Right atrium auricular region (tissue), 2 donors: Measurements from ENCODE around the gene EPDR1. TPM values are rescaled to one million over a fixed set of nuclear protein-coding genes. Genes with fewer than 3 reads are reported as not detected.

Source experiments
- DNase-seq: peaks from one replicate; pipeline ENCODE4 v3.0.0-alpha.2; 2019; ENCODE audit warnings: low spot score
- H3K27ac ChIP-seq, 2 donors: fragments of 200-600 bp; sonication (generic); 1 replicate in 1 of 2; 2 replicates in 1 of 2; pipeline ENCODE4 v1.5.1; 2016 to 2019
- H3K27me3 ChIP-seq, 2 donors: fragments of 200-600 bp; sonication (generic); one replicate each; pipeline versions ENCODE4 v1.5.1 to v1.6.0; 2017 to 2019
- H3K36me3 ChIP-seq: fragments of 200-600 bp; sonication (generic); one replicate; pipeline ENCODE4 v1.5.1; 2016
- H3K4me1 ChIP-seq, 2 donors: fragments of 200-600 bp; sonication (generic); one replicate each; pipeline versions ENCODE4 v1.5.1 to v1.6.0; 2017 to 2019
- H3K4me3 ChIP-seq, 2 donors: fragments of 200-600 bp; sonication (generic); 1 replicate in 1 of 2; 2 replicates in 1 of 2; pipeline ENCODE4 v1.5.1; 2017 to 2019; ENCODE audit warnings: mild to moderate bottlenecking in 1 of 2, moderate library complexity in 1 of 2
- H3K9me3 ChIP-seq, 2 donors: fragments of 200-600 bp; sonication (generic); one replicate each; pipeline ENCODE4 v1.5.1; 2019
- total RNA-seq, 2 donors: library from RNA; depleted of rRNA; stranded (reverse); fragments of >200 nt; gene quantifications; one replicate each; pipeline ENCODE4 v1.1.0, GENCODE V29; 2016
- TF ChIP-seq, protein P1 (sequence below), 2 donors: fragments of 200-600 bp; sonication (generic); IDR thresholded peaks; one replicate each; pipeline ENCODE4 v1.5.1; 2019; ENCODE audit warnings: antibody characterized with exemption in 2 of 2

EPDR1 gene
- total RNA-seq, 2 donors from 2014 or later: 9.9 to 36.3 TPM

DNA sequence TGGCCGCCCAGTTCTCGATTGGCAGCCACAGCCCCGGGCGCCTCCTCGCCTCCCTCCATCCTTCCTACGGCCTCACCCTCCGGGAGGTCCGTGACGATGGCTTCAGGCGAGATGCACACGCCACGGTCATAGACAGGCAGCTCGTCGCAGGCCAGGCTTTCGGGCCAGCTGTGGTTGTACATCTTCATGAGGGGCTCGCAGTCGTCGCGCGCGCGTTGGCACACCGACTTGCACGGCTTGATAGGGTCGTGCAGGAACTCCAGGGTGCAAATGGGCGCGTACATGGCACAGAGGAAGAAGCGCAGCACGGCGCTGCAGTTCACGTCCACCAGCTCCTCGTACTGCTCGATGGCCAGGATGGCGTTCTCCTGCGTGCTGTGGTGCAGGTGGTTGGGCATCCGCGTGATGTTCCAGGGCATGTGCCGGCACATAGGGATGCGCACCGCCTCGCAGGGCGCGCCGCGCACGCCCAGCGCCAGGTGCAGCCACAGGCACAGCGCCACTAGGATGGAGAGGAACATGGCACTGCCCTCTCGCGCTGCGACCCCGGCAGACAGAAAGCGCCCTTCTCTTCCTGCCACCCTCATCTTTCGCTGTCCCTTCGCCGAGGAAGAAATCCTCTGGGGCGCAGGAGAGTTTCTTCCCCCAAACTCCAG, 4.3 kb upstream of the EPDR1 start:
- H3K36me3 ChIP-seq: no peaks in the 10 kb centered on the region
- no peaks in the 10 kb centered on the region for H3K9me3 ChIP-seq
- no peak for DNase-seq
- H3K4me1 ChIP-seq: peaks cover 0 to 26% of the 10 kb centered on the region in 2 donors
- peak overlapping the region; percentile 74 to 77 for H3K27ac ChIP-seq
- H3K4me3 ChIP-seq: peak overlapping the region; percentile 43 to 61
- TF ChIP-seq, protein P1, sequence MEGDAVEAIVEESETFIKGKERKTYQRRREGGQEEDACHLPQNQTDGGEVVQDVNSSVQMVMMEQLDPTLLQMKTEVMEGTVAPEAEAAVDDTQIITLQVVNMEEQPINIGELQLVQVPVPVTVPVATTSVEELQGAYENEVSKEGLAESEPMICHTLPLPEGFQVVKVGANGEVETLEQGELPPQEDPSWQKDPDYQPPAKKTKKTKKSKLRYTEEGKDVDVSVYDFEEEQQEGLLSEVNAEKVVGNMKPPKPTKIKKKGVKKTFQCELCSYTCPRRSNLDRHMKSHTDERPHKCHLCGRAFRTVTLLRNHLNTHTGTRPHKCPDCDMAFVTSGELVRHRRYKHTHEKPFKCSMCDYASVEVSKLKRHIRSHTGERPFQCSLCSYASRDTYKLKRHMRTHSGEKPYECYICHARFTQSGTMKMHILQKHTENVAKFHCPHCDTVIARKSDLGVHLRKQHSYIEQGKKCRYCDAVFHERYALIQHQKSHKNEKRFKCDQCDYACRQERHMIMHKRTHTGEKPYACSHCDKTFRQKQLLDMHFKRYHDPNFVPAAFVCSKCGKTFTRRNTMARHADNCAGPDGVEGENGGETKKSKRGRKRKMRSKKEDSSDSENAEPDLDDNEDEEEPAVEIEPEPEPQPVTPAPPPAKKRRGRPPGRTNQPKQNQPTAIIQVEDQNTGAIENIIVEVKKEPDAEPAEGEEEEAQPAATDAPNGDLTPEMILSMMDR (IDR thresholded peaks at IDR 0.05): no peak
- no peaks in the 10 kb centered on the region for H3K27me3 ChIP-seq

DNA sequence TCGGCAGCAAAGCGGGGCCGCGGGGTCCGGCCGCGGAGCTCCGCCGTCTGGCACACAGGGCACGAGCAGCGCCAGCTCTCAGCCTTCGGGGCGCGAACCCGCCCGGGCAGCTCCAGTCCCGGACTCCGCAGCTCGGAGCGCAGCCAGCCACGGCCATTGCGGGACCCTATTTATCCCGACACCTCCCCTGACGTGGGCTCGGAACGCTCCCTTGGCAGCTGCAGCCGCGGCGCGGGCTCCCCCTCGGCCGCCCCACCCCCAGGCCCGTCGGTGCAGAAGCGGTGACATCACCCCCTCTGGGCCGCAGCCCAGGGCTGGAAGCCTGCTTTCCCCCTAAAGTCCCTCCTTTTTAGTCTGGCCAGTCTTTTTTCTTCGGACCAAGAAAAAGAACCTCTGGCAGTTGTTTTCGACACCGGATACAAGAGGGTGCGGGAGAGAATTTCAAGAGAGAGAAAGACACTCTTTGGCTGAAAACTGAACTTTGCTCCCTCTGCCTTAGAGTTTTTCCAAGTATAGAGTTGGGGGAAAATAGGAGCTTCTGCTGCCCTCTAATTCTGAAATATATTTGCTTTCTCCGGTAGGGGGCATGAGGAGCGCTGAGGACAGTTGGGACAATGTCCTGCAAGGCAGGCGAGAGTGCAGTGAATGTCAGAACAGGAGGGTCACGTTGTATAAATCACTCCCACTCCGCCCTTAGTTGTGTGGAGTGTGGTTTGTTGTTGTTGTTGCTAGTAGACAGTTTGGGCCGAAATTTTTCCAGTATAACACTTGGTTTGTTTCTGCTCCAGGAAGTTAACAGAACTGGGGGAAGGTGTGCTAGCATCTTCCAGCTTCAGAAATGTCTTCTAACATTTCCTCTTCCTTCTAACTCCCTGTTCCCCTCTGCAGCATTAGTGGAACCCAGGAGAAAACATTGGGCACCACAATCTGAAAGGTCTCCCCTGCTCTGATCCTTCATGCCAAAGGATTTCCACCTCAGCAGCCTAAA, 3.5 kb upstream of the EPDR1 start, which contains the start of gene SFRP4:
TSS of gene SFRP4 (minus strand) at position 145 of the 988 bp plus-strand sequence. CDS start 280 bp downstream, outside the sequence.
- Histone ChIP-seq H3K4me3 (peak within 1 kb of the TSS; percentile 43 to 61), H3K4me1 (peaks cover 0 to 34% of the 10 kb centered on the region in 2 donors), H3K36me3 (no peaks in the 10 kb centered on the region), H3K27ac (peak within 1 kb of the TSS; percentile 74 to 77), H3K27me3 (no peaks in the 10 kb centered on the region), H3K9me3 (no peaks in the 10 kb centered on the region)
- DNase-seq: no peak
- TF ChIP-seq, protein P1 (IDR thresholded peaks at IDR 0.05): peak; percentile 44 to 79

DNA sequence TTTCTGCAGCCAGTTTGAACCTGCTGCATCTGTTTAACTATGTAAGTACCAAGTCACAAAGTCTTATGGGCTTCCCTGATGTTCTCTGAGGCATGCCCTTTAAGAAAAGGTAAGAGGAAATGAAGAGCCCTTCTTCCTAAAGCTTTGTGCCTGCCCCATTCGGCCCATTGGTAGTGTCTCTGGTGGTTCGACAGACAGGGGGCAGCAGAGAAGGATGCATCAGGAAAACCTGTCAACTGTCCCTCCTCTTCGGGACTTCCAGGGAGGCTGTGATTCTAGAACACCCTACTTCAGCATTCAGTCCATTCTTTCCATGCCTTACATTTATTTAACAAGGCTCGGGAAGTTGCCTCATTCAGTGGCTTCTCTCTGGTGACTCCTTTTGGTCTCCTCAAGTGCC, 1.9 kb upstream of the EPDR1 start:
- H3K27ac ChIP-seq: no peak overlapping the region
- no peaks in the 10 kb centered on the region for H3K27me3 ChIP-seq
- H3K9me3 ChIP-seq: no peaks in the 10 kb centered on the region
- DNase-seq: no peak
- TF ChIP-seq, protein P1 (IDR thresholded peaks at IDR 0.05): no peak
- no peak overlapping the region for H3K4me3 ChIP-seq
- peaks cover 0 to 38% of the 10 kb centered on the region in 2 donors for H3K4me1 ChIP-seq
- no peaks in the 10 kb centered on the region for H3K36me3 ChIP-seq

DNA sequence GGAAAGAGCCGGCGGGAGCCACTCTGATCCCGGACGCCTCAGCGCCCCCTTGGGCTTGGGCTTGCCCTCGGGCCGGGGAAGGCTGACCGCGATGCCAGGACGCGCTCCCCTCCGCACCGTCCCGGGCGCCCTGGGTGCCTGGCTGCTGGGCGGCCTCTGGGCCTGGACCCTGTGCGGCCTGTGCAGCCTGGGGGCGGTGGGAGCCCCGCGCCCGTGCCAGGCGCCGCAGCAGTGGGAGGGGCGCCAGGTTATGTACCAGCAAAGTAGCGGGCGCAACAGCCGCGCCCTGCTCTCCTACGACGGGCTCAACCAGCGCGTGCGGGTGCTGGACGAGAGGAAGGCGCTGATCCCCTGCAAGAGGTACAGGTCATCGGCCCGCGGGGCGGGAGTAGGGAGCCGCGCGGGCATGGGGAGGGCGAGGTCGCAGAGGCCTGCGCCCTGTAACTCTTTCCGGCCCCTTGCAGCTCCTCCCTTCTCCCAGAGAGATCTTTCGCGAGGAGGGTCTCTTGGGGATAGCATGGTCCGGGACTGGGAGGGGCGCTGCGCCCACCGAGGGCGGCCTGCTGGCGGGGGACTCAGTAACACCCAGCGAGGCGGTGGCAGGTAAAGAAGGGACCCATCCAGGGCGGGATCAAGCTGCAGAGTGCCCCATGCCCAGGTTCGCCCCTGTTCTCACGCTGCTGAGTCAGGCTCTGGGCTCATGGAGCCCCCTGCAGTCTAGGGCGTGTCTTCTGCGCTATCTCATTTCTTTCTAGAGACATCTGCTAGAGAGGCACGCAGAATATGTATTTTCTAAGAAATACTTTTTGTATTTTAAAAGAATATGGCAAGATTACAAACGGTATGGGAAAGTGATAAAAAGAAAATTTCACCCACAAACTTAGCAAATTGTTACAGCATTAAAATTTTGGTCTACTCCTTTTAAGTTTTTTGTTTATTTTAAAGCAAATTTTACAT, 687 bp downstream of the EPDR1 start:
- TF ChIP-seq, protein P1 (IDR thresholded peaks at IDR 0.05): peak in 1 of 2 donors; percentile 16
- Histone ChIP-seq H3K27me3 (no peaks in the 10 kb centered on the region), H3K9me3 (peaks cover 0 to 10% of the 10 kb centered on the region in 2 donors), H3K36me3 (no peaks in the 10 kb centered on the region), H3K27ac (peak overlapping the region; percentile 84 to 89), H3K4me3 (peak overlapping the region; percentile 65 to 70), H3K4me1 (peaks cover 0 to 30% of the 10 kb centered on the region in 2 donors)
- no peak for DNase-seq

DNA sequence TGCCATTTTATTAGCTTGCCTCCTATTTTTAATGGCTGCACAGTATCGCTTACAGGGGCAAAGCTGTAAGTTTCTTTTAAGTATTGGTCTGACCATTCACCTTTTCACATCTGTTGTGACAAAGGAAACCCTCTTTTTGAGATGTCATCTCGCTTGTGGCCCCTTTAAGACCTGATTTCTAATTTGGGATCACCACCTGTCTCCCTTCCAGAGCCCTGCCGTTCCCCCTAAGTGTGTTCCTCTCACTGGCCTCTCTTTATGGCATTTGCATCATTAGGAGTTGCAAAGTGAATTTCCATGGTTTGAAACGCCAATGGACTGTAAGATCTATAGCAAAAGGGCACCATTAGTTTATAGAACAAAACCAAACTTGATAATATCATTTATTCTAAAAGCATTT, 1.4 kb downstream of the EPDR1 start:
- TF ChIP-seq, protein P1 (IDR thresholded peaks at IDR 0.05): no peak
- no peak overlapping the region for H3K27ac ChIP-seq
- no peaks in the 10 kb centered on the region for H3K27me3 ChIP-seq
- H3K9me3 ChIP-seq: peaks cover 0 to 12% of the 10 kb centered on the region in 2 donors
- peak overlapping the region in 1 of 2 donors; percentile 65 for H3K4me3 ChIP-seq
- no peaks in the 10 kb centered on the region for H3K36me3 ChIP-seq
- H3K4me1 ChIP-seq: peaks cover 0 to 22% of the 10 kb centered on the region in 2 donors
- no peak for DNase-seq
